NT2/D1 (cell line): ENCODE measurements around the gene COBL.

Source experiments
- DNase-seq: peaks from one replicate; pipeline ENCODE4 v3.0.0-alpha.2; 2011; ENCODE audit warnings: low read depth, low spot score
- H3K27me3 ChIP-seq: 2 replicates; pipeline ENCODE4 v1.6.0; 2011; ENCODE audit warnings: mild to moderate bottlenecking; ENCODE audit not compliant: insufficient read length, insufficient read depth
- H3K36me3 ChIP-seq: 2 replicates; pipeline ENCODE4 v1.6.1; 2011; ENCODE audit warnings: mild to moderate bottlenecking, low read length, mixed read lengths; ENCODE audit not compliant: insufficient read depth, insufficient read length
- H3K4me1 ChIP-seq: 2 replicates; pipeline ENCODE4 v1.5.1; 2011; ENCODE audit not compliant: insufficient read depth, insufficient read length
- H3K4me3 ChIP-seq: 2 replicates; pipeline ENCODE4 v1.5.1; 2011; ENCODE audit warnings: low read depth; ENCODE audit not compliant: insufficient read length
- H3K9ac ChIP-seq: 2 replicates; pipeline ENCODE4 v1.6.0; 2011; ENCODE audit warnings: low read depth; ENCODE audit not compliant: insufficient read length
- H3K9me3 ChIP-seq: 2 replicates; pipeline ENCODE4 v1.5.1; 2011; ENCODE audit warnings: mild to moderate bottlenecking, low read length; ENCODE audit not compliant: insufficient read depth
- SUZ12 ChIP-seq: IDR thresholded peaks from 2 replicates; pipeline ENCODE4 v1.6.1; 2011; ENCODE audit not compliant: insufficient read length, insufficient read depth; ENCODE audit errors: extremely low read depth
- YY1 ChIP-seq: IDR thresholded peaks from 2 replicates; pipeline ENCODE4 v1.6.1; 2011; ENCODE audit not compliant: insufficient read length, insufficient read depth
- ZNF274 ChIP-seq: IDR thresholded peaks from 2 replicates; pipeline ENCODE4 v1.6.1; 2011; ENCODE audit warnings: mild to moderate bottlenecking, low read depth, low read length

Gene COBL

DNA sequence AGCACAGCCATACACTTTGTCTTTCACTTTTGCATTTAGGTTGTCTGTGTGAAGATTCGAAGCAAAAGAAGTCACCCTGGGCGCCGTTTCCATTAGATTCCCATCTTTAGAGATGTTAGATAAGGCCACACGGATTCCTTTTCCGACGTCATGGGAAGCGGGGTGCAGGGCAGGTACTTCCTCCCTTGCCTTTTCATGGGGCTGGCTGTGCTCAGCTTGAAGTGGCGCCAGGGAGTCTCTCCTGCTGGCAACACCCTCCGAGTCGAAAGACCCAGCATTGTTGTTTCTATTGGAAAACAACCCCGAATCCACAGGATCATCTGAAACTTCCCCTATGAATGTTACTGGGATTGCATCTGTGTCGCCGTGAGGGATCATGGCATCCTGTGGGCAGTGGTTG is 287.5 kb downstream of the COBL start:
- TF ChIP-seq SUZ12, result no peak
- TF ChIP-seq ZNF274, result no peak
- no peak for TF ChIP-seq YY1
- H3K9me3 ChIP-seq, result no peaks in the 10 kb centered on the region
- H3K9ac ChIP-seq, result no peak overlapping the region
- peaks cover 9% of the 10 kb centered on the region for H3K36me3 ChIP-seq
- H3K4me3 ChIP-seq, result no peak overlapping the region
- DNase-seq, result no peak
- H3K27me3 ChIP-seq, result no peaks in the 10 kb centered on the region
- H3K4me1 ChIP-seq, result peaks cover 3% of the 10 kb centered on the region

DNA sequence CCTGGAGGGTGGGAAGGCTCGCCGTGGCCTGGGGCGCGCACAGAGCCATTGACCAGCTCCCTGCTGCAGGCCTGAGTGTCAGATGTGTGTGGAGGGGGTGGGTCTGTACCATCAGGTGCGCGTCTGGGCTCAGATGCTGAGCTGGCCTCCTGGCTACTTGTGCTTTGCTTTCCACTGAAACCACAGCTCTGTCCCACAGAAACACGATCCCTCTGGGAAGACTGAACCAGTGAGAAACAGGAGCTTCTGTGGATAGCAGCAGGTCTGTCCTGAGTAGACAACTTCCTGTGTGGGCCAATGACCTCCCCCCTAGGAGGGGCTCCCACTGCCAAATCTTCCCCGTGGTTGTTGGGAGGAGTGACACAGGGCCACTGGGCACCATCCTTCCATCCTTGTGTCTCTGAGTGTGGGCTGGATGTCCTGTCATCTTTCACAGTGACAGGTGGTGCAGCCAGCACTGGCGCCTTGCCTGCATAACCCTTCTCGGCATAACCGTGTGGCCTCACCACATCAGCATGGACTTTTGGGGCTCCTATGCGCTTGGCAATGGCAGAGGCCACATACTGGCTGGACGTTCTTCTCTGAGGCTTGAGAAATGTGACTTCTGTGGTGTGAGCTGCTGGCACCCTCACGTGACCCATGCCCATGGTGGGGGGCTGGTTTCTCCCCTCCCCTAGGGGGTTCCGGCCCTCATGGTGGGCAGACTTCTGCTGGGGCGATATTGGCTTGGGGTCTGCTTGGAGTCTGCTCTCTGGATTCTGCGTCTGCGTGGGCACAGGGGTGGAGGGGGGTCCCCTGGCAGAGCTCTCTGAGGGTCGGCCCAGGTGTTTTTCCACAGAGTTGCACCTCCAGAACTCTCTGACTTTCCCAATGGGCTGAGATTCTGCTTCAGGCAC is 288.4 kb downstream of the COBL start:
- Histone ChIP-seq H3K9ac (no peak overlapping the region), H3K36me3 (peaks cover 9% of the 10 kb centered on the region), H3K9me3 (no peaks in the 10 kb centered on the region), H3K4me1 (no peaks in the 10 kb centered on the region), H3K4me3 (no peak overlapping the region), H3K27me3 (no peaks in the 10 kb centered on the region)
- TF ChIP-seq YY1 (no peak), SUZ12 (no peak), ZNF274 (no peak)
- DNase-seq, result no peak

DNA sequence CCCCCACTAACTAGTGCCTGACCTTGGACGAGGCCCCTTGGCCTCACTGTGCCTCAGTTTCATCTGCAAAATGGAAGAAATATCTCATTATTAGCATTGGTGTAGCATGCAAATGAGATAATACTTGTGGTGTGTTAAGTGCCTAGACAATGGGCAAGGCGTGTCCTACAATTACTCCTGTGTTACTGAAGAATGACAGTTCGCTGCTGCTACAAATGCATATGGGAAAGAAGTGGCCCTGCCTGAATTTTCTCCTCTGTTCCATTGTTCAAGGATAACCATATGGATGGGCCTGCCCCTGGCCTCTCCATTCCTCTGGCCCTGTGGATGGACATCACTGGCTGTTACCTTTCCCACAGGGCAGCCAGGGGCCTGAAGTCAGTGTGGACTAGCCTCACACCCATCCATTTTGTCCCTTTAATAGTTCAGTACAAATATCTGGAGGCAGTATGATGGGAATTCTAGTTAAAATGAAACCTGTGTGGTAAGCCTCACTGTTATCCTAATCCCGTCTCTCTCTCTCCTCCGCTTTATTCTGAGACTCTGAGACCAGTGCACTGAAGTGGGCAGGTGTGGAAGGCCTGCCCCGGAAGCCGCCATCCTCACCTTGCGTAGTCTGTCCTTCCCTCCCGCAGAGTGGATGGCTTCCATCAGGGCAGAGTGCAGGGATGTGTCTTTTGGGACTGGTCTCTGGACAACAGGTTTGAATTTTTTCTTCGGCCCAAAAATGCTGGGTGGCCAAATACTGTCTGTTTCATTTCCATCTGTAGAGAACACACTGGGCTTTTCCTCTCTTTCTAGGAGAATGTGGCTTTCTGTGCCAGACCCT is 289.3 kb downstream of the COBL start:
- H3K9me3 ChIP-seq, result no peaks in the 10 kb centered on the region
- H3K4me3 ChIP-seq, result no peak overlapping the region
- H3K4me1 ChIP-seq, result no peaks in the 10 kb centered on the region
- no peak overlapping the region for H3K9ac ChIP-seq
- H3K27me3 ChIP-seq, result no peaks in the 10 kb centered on the region
- DNase-seq, result no peak
- H3K36me3 ChIP-seq, result peaks cover 9% of the 10 kb centered on the region
- TF ChIP-seq ZNF274 (no peak), SUZ12 (no peak), YY1 (no peak)

DNA sequence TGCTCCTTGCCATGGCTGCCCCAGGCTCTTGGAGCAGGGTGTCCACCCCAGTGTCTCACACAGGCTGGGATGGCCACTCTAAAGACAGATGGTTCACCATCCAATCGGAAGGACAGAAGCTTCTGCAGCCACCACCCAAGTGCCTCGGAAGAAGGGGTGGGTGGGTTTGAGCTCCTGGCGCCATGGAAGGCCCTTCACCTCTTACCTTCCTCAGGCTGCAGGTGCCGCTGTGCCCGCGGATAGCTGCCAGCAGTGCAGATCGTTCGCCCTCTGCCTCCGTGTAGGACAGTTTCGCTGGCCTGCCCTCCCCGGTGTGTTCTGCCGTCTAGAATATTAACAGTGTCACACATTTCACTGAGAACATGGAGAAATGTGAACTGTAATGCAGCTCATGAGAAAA is 290.3 kb downstream of the COBL start:
- Histone ChIP-seq H3K9me3 (no peaks in the 10 kb centered on the region), H3K4me1 (no peaks in the 10 kb centered on the region), H3K27me3 (no peaks in the 10 kb centered on the region), H3K9ac (no peak overlapping the region), H3K36me3 (peaks cover 9% of the 10 kb centered on the region), H3K4me3 (no peak overlapping the region)
- DNase-seq, result no peak
- TF ChIP-seq SUZ12 (no peak), YY1 (no peak), ZNF274 (no peak)

DNA sequence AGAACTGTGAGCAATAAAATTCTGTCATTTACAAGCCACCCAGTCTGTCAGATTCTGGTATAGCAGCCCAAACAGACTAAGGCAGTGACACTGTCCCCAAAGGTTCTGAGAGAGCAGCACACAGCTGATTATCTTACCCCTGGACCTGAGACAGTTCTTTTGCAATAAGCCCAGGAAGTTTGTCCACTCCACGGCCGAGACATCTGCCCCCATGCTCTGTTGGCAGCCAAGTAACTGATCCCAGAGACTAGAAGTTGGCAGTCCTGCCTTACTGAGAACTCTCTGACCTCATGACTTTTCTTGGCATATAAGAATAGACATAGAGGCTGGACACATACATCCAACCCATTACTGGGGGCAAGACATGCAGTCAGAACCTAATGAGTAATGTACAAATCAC is 290.9 kb downstream of the COBL start:
- peaks cover 9% of the 10 kb centered on the region for H3K36me3 ChIP-seq
- H3K9ac ChIP-seq, result no peak overlapping the region
- H3K27me3 ChIP-seq, result no peaks in the 10 kb centered on the region
- no peaks in the 10 kb centered on the region for H3K4me1 ChIP-seq
- H3K4me3 ChIP-seq, result no peak overlapping the region
- DNase-seq, result no peak
- no peaks in the 10 kb centered on the region for H3K9me3 ChIP-seq
- no peak for TF ChIP-seq ZNF274
- TF ChIP-seq SUZ12, result no peak
- TF ChIP-seq YY1, result no peak

DNA sequence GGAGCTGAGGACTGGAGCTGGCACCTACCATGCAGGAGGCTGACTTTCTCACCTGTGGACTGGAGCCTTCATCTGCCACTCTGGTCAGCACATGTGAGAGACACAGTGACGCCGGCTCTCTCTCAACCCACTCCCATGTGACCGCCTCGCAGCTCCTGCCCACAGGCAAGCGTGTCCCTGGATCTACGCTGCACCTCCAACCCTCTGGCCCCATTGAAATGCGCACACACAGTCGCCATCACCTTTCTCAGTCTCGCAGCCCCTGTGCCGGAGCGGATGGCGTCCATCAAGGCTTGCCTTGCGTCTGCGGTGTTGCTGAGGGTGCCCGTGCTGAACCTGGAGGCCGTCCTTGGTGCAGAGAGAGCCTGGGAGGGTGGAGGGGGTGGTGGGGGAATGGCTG is 291.7 kb downstream of the COBL start:
- Histone ChIP-seq H3K4me1 (no peaks in the 10 kb centered on the region), H3K4me3 (no peak overlapping the region), H3K9ac (no peak overlapping the region), H3K9me3 (no peaks in the 10 kb centered on the region), H3K27me3 (no peaks in the 10 kb centered on the region), H3K36me3 (peaks cover 9% of the 10 kb centered on the region)
- no peak for DNase-seq
- no peak for TF ChIP-seq ZNF274
- no peak for TF ChIP-seq YY1
- no peak for TF ChIP-seq SUZ12

DNA sequence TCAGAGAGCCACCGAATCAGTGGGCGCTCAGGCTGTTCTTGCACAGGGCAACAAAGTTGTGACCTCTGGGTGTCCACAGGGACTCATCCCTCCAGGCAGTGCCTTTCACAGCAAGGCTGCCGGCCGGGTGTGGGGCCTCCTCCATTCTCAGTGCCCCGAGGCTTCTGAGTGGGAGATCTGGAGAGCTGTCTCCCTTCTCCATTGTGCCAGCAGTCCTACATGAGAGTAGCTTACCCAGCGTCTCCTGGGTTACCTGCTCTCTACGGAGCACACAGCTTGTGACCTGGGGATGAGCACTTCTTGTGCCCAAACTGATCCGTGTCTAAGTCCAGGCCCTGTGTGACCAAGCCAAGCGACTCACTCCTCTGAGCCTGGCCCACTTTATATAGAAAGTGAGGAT is 293.1 kb downstream of the COBL start:
- peaks cover 5% of the 10 kb centered on the region for H3K36me3 ChIP-seq
- H3K27me3 ChIP-seq, result no peaks in the 10 kb centered on the region
- H3K4me1 ChIP-seq, result no peaks in the 10 kb centered on the region
- no peaks in the 10 kb centered on the region for H3K9me3 ChIP-seq
- no peak overlapping the region for H3K4me3 ChIP-seq
- H3K9ac ChIP-seq, result no peak overlapping the region
- DNase-seq, result no peak
- no peak for TF ChIP-seq ZNF274
- TF ChIP-seq SUZ12, result no peak
- TF ChIP-seq YY1, result no peak
